HL-60 (cell line): Measurements from ENCODE around the gene VPS13C.

Experiments
- GABPA ChIP-seq: IDR thresholded peaks from 2 replicates; pipeline ENCODE4 v1.6.1; 2012; ENCODE audit warnings: low read depth
- POLR2AphosphoS5 ChIP-seq: IDR thresholded peaks from 2 replicates; pipeline ENCODE4 v1.6.1; 2012; ENCODE audit warnings: low read depth
- SPI1 ChIP-seq: IDR thresholded peaks from 2 replicates; pipeline ENCODE4 v1.6.1; 2012; ENCODE audit warnings: low read depth, mild to moderate bottlenecking, borderline replicate concordance
- TF ChIP-seq, protein P1 (sequence below): IDR thresholded peaks from one replicate; pipeline ENCODE4 v1.5.1; 2011; ENCODE audit warnings: low read length, control low read depth, inconsistent platforms; ENCODE audit not compliant: insufficient read depth
- TF ChIP-seq, protein P2 (sequence below): IDR thresholded peaks from 2 replicates; pipeline ENCODE4 v1.6.1; 2012; ENCODE audit warnings: low read depth; ENCODE audit not compliant: insufficient replicate concordance

DNA sequence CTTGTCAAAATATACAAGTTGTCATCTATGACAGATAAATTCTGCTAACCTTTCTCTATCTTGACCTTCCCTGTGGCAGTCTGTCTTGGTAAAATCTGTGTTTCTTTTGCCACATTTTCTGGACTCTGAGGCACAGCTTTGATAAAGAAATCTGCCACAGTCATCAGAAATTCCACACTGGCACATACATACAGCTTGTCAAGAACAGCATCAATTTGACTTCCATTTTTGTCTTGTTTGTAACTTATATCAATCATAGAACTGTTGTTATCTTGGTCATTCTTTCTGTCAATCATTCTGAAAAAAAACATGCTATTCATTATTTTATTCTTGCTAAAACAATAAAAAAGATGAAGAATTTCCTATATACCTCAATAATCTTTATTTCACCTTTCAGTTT, 130.8 kb downstream of the VPS13C start:
- TF ChIP-seq, protein P1, sequence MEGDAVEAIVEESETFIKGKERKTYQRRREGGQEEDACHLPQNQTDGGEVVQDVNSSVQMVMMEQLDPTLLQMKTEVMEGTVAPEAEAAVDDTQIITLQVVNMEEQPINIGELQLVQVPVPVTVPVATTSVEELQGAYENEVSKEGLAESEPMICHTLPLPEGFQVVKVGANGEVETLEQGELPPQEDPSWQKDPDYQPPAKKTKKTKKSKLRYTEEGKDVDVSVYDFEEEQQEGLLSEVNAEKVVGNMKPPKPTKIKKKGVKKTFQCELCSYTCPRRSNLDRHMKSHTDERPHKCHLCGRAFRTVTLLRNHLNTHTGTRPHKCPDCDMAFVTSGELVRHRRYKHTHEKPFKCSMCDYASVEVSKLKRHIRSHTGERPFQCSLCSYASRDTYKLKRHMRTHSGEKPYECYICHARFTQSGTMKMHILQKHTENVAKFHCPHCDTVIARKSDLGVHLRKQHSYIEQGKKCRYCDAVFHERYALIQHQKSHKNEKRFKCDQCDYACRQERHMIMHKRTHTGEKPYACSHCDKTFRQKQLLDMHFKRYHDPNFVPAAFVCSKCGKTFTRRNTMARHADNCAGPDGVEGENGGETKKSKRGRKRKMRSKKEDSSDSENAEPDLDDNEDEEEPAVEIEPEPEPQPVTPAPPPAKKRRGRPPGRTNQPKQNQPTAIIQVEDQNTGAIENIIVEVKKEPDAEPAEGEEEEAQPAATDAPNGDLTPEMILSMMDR, result no peak
- no peak for TF ChIP-seq SPI1
- TF ChIP-seq, protein P2, sequence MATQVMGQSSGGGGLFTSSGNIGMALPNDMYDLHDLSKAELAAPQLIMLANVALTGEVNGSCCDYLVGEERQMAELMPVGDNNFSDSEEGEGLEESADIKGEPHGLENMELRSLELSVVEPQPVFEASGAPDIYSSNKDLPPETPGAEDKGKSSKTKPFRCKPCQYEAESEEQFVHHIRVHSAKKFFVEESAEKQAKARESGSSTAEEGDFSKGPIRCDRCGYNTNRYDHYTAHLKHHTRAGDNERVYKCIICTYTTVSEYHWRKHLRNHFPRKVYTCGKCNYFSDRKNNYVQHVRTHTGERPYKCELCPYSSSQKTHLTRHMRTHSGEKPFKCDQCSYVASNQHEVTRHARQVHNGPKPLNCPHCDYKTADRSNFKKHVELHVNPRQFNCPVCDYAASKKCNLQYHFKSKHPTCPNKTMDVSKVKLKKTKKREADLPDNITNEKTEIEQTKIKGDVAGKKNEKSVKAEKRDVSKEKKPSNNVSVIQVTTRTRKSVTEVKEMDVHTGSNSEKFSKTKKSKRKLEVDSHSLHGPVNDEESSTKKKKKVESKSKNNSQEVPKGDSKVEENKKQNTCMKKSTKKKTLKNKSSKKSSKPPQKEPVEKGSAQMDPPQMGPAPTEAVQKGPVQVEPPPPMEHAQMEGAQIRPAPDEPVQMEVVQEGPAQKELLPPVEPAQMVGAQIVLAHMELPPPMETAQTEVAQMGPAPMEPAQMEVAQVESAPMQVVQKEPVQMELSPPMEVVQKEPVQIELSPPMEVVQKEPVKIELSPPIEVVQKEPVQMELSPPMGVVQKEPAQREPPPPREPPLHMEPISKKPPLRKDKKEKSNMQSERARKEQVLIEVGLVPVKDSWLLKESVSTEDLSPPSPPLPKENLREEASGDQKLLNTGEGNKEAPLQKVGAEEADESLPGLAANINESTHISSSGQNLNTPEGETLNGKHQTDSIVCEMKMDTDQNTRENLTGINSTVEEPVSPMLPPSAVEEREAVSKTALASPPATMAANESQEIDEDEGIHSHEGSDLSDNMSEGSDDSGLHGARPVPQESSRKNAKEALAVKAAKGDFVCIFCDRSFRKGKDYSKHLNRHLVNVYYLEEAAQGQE, result no peak
- TF ChIP-seq POLR2AphosphoS5, result no peak
- no peak for TF ChIP-seq GABPA
